Muscle of back (tissue), 11 donors: ENCODE results near the gene GPR18. TPM values are rescaled to one million over a fixed set of nuclear protein-coding genes. Genes with fewer than 3 reads are reported as not detected.
"Not testable (repeated sequence)": the region's sequence is repeated elsewhere in the genome, so short reads cannot be mapped to it uniquely, and the experiment has no call there.

Source experiments
- DNase-seq, 3 donors: peaks; one replicate each; pipeline versions ENCODE4 v3.0.0 to v3.0.0-alpha.2; 2013
- polyA plus RNA-seq, 10 donors: library from polyadenylated mRNA; unstranded; fragments of 120-200 nt; gene quantifications; one replicate each; pipeline ENCODE4 v1.2.1, GENCODE V29; 2013; ENCODE audit not compliant: insufficient read length in 10 of 10

The GPR18 gene
- polyA plus RNA-seq, 10 donors: 0.08 to 0.79 (median 0.14) TPM; not detected in 3

- not testable (repeated sequence) for DNase-seq
These were observed 27.6 kb downstream of the GPR18 start for GRCh38 chr13:99230588-99230987.

- peak in 1 of 3 donors; percentile 74 for DNase-seq
These were observed 29.2 kb downstream of the GPR18 start for GRCh38 chr13:99228737-99229691.

GRCh38 chr13:99227909-99228688 is 30.1 kb downstream of the GPR18 start:
- no peak for DNase-seq

- DNase-seq: no peak
These were observed 30.8 kb downstream of the GPR18 start for GRCh38 chr13:99227331-99227900.

GRCh38 chr13:99226513-99226912 is 31.7 kb downstream of the GPR18 start:
- DNase-seq: no peak

- DNase-seq: no peak
These were observed 33.1 kb downstream of the GPR18 start for GRCh38 chr13:99225078-99225477.

GRCh38 chr13:99224021-99224420 is 34.2 kb downstream of the GPR18 start:
- DNase-seq: no peak

- no peak for DNase-seq
These were observed 34.6 kb downstream of the GPR18 start for GRCh38 chr13:99223587-99223986.

- DNase-seq: peak in 1 of 3 donors; percentile 17
These were observed 36.5 kb downstream of the GPR18 start for GRCh38 chr13:99221567-99222239.

GRCh38 chr13:99220199-99220935 is 37.8 kb downstream of the GPR18 start:
- DNase-seq: no peak

- DNase-seq: no peak
These were observed 39.2 kb downstream of the GPR18 start for GRCh38 chr13:99218969-99219368.

- peak; percentile 21 to 36 (median 24) for DNase-seq
These were observed 39.6 kb downstream of the GPR18 start for GRCh38 chr13:99218545-99218944.

GRCh38 chr13:99218126-99218525 is 40.1 kb downstream of the GPR18 start:
- DNase-seq: no peak

GRCh38 chr13:99217461-99218110 is 40.6 kb downstream of the GPR18 start:
- DNase-seq: no peak

GRCh38 chr13:99215184-99215830 is 42.9 kb downstream of the GPR18 start:
- DNase-seq: no peak

GRCh38 chr13:99214731-99215130 is 43.4 kb downstream of the GPR18 start:
- DNase-seq: no peak

GRCh38 chr13:99214232-99214631 is 43.9 kb downstream of the GPR18 start:
- no peak for DNase-seq

GRCh38 chr13:99211421-99212035 is 46.7 kb downstream of the GPR18 start:
- no peak for DNase-seq

- DNase-seq: not testable (repeated sequence)
These were observed 47.6 kb downstream of the GPR18 start for GRCh38 chr13:99210627-99211026.
